ENCODE results near the gene ARL6IP4.
"Not testable (repeated sequence)": the region's sequence is repeated elsewhere in the genome, so short reads cannot be mapped to it uniquely, and the experiment has no call there.

Gene ARL6IP4

GRCh38 chr12:123011701-123012100 is 31.2 kb downstream of the ARL6IP4 start:
- DNase-seq (ENCODE audit: low read depth, low spot score), result no peak
- in situ Hi-C loops (cut with HindIII; ENCODE audit: low sequenced_read_pairs), result no loop called here
- TF ChIP-seq CTCF (IDR thresholded peaks at IDR 0.05; ENCODE audit: low read depth, low read length), result no peak
- no peak overlapping the region for H3K4me3 ChIP-seq (ENCODE audit: low read depth, low read length)

- in situ Hi-C loops (cut with HindIII; ENCODE audit: low sequenced_read_pairs), result no loop called here
- H3K4me3 ChIP-seq (ENCODE audit: low read depth, low read length), result no peak overlapping the region
- TF ChIP-seq CTCF (IDR thresholded peaks at IDR 0.05; ENCODE audit: low read depth, low read length), result no peak
- DNase-seq (ENCODE audit: low read depth, low spot score), result no peak
Measured at GRCh38 chr12:123013185-123014095, 33.0 kb downstream of the ARL6IP4 start.

GRCh38 chr12:123014473-123014872 is 34.0 kb downstream of the ARL6IP4 start:
- DNase-seq (ENCODE audit: low read depth, low spot score); in situ Hi-C loops (cut with HindIII; ENCODE audit: low sequenced_read_pairs); H3K4me3 ChIP-seq (ENCODE audit: low read depth, low read length): not testable (repeated sequence)

GRCh38 chr12:123017753-123018152 is 37.3 kb downstream of the ARL6IP4 start:
- H3K4me3 ChIP-seq (ENCODE audit: low read depth, low read length), result no peak overlapping the region
- in situ Hi-C loops (cut with HindIII; ENCODE audit: low sequenced_read_pairs), result no loop called here
- no peak for DNase-seq (ENCODE audit: low read depth, low spot score)
- TF ChIP-seq CTCF (IDR thresholded peaks at IDR 0.05; ENCODE audit: low read depth, low read length), result no peak

GRCh38 chr12:123019841-123020138 is 39.3 kb downstream of the ARL6IP4 start:
- no peak for DNase-seq (ENCODE audit: low read depth, low spot score)
- no peak overlapping the region for H3K4me3 ChIP-seq (ENCODE audit: low read depth, low read length)
- no peak for TF ChIP-seq CTCF (IDR thresholded peaks at IDR 0.05; ENCODE audit: low read depth, low read length)
- in situ Hi-C loops (cut with HindIII; ENCODE audit: low sequenced_read_pairs), result no loop called here

- no peak overlapping the region for H3K4me3 ChIP-seq (ENCODE audit: low read depth, low read length)
- DNase-seq (ENCODE audit: low read depth, low spot score), result no peak
- no peak for TF ChIP-seq CTCF (IDR thresholded peaks at IDR 0.05; ENCODE audit: low read depth, low read length)
- in situ Hi-C loops (cut with HindIII; ENCODE audit: low sequenced_read_pairs), result no loop called here
Measured at GRCh38 chr12:123021688-123022604, 41.5 kb downstream of the ARL6IP4 start.

- in situ Hi-C loops (cut with HindIII; ENCODE audit: low sequenced_read_pairs), result no loop called here
- DNase-seq (ENCODE audit: low read depth, low spot score), result no peak
- no peak overlapping the region for H3K4me3 ChIP-seq (ENCODE audit: low read depth, low read length)
- no peak for TF ChIP-seq CTCF (IDR thresholded peaks at IDR 0.05; ENCODE audit: low read depth, low read length)
Measured at GRCh38 chr12:123022846-123023245, 42.4 kb downstream of the ARL6IP4 start.
